ENCODE data around the gene ID3. TPM values are rescaled to one million over a fixed set of nuclear protein-coding genes. Genes with fewer than 3 reads are reported as not detected.

ID3 gene
- total and polyA plus RNA-seq, 9 of the 15 experiments (the other 6 are each of a cell fraction or from before 2014, with no cell fraction given), result 6.8 to 59.8 (median 23.5) TPM

GRCh38 chr1:23562137-23562876 is 3.0 kb upstream of the ID3 start (continued):
- TF ChIP-seq TFAP4 (CRISPR knock-in tag; IDR thresholded peaks at IDR 0.05; ENCODE audit: borderline replicate concordance) (peak; percentile 98), HDAC1 (IDR thresholded peaks at IDR 0.05) (peak in 1 of 2 experiments; percentile 88; a peak in 2 of 4 replicates), FOXO4 (CRISPR knock-in tag; IDR thresholded peaks at IDR 0.05) (no peak), MNT (conservative IDR thresholded peaks at IDR 0.05) (peak; percentile 65 to 87), HDAC3 (IDR thresholded peaks at IDR 0.05; ENCODE audit: borderline replicate concordance, partially characterized antibody) (no peak), MYC (IDR thresholded peaks at IDR 0.05; ENCODE audit: low read depth, low read length) (peak; percentile 76), MYC (CRISPR knock-in tag; IDR thresholded peaks at IDR 0.05; ENCODE audit: borderline replicate concordance, low read depth) (no peak), NKRF (IDR thresholded peaks at IDR 0.05; ENCODE audit: borderline replicate concordance) (no peak; the same call in 1 of the 2 replicates), ARID1B (IDR thresholded peaks at IDR 0.05) (peak; percentile 76), LEF1 (IDR thresholded peaks at IDR 0.05) (peak; percentile 77), CBX1 (IDR thresholded peaks at IDR 0.05; ENCODE audit: low read depth) (no peak), SMAD4 (CRISPR knock-in tag; conservative IDR thresholded peaks at IDR 0.05) (peak; percentile 97), ARID4B (CRISPR knock-in tag; IDR thresholded peaks at IDR 0.05) (peak; percentile 55; the same call in 1 of the 2 replicates), GABPB1 (CRISPR knock-in tag; IDR thresholded peaks at IDR 0.05) (0 out of 2 replicates have a peak, but pooled peaks have one; percentile 26), CTBP1 (IDR thresholded peaks at IDR 0.05; ENCODE audit: borderline replicate concordance) (peak; percentile 84; the same call in 1 of the 2 replicates), POLR2G (IDR thresholded peaks at IDR 0.05; ENCODE audit: low read depth, low read length) (0 out of 2 replicates have a peak, but pooled peaks have one; percentile 24)
